ENCODE data around the gene ZBTB20.

Gene ZBTB20

DNA sequence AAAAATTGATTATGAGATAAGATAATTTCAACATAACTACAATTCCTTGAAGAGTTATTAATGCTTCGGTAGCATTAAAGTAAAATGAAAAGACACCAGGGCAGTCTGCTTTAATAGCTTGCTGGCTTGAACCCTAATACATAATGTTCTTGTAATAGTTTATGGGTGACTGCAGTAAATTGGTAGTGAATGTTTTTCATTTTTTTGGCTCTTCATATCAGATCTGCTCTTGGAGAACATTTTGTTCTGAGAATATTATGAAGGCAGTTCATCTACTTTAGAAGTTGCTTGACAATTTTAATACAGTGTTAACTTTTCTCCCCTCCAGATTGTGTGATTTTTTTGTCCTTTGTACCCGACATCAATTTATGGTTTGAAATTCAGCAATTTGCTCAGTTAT is 128.4 kb downstream of the ZBTB20 start:
- no peak for DNase-seq

DNA sequence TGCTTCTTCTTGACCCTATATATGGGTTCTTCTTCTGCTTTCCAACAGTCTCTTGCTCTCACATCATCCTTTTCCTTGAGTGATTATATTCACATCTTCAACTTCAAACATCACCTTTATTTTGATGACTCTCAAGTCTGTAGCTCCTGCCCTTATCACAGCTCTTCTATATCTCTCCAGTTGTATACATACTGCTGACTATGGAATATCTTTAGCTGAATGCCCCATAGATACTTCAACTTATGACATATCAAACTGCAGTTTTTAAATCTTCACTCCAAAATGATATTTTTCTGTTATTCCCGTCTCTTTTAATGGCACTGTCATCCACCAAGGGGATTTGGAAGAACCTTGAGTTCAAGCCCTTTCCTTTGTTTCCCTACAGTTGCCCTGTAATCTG is 139.1 kb downstream of the ZBTB20 start:
- no peak for DNase-seq

DNA sequence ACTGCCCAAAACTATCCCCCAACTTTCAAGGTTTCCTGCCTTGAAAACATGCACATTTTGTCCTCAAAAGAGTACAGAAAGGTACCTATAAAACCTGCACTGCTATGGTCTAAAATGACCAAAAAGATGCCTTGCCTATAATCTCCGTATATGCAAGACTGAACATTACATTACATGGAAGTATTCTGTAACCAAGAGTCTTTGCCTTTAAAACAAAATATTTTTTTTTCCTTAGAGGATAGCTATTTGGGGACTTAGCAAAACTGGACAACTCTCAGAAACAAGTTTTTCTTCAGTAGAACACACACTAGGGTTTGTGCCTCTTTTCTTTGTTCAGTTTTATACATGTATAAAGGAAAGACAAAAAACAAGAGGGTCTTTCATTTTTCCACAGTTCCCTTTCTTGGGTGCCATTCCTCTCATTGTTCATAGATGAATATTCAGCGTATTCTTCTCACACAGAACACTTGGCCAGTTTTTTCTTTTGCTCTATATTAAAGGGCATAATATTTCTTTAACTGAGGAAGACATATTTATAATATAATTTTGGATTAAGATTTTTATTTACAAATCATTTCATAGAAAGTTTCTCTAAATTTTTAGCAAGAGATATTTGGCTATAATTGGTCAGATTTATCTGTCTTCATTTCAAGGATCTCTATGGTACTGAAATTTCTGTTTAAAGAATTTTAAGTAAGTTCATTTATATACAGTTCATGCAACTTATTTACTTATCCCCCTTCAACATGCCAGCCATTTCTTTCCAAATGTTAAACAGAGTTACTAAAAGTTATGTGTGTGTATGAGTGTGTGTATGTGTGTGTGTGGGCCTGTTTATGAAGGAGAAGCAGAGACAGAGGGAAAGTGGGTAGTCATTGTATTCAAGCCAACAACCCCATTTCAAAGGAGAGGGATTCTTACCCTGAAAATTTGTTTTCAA is 142.6 kb downstream of the ZBTB20 start:
- DNase-seq, result no peak

DNA sequence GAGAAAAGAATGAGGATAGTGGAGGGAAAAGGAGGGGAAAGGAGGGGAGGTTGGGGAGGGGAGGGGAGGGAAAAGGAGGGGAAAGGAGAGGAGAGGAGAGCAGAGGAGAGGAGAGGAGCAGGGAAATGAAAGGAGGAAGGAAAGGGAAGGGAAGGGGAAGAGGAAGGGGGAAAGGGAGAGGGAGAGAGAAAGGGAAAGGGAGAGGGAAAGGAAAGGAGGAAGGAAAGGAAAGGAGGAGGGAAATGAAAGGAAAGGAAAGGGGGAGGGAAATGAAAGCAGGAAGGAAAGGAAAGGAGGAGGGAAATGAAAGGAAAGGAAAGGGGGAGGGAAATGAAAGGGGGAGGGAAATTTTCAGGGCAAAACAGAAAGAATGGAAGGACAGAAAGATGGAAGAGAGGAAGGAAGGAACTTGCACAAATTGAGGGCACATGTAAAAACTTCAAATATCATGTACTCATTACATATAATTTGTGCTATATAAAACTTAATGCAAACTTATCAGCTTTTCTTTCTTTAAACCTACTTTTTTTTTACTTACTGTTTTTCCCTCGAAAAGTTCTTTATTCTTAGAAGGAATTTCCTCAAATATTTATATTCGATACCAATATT is 148.0 kb downstream of the ZBTB20 start:
- no peak for DNase-seq

DNA sequence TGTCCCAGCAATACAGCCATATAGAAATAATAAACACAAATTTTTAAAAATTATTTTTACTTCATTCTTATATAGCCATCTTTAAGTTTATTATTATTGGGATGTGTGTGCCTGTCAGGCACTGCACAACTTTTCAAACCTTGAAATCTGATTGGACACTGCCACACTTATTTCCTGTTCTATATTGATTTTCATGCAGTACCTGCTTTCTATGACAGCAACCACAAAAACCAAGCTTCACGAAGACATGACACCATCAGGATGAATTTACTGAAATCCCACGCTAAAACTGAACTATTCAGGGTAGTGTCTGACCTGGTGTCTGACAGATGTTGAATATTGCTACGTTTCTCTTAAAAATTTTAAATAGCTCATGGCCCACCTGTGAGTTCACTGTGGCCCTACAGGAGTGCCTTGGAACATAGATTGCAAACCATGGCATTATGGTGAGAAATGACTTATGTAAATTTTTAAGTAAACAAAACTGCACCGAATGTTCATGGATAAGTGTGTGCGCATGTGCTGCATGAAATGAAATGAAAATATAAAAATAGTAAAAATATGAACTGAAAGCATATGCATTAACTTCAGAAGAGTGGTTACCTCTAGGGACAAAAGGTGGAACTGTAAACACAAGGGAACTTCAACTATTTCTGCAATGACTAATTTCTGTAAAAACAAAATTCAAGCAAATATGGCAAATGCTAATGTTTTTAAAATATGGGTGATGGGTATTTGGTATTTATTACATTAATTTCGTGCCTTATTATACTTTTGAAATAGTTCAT is 152.3 kb downstream of the ZBTB20 start:
- DNase-seq, result no peak

DNA sequence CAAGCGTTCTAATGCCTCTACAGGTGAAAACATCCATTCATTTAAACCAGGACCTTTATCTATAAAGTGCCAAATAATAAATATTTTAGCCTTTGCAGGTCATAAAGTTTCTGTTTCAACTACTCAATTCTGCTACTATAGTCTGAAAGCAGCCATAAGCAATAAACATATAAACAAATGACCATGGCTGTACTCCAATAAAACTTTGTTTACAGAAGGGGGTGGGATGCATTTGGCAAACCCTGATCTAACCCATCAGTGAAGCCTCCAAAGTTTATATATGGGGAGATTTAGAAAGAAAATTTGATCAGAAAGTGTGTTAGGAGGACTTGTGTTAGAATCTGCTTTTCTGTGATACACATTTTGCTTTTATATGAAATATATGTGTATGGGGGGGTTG is 161.3 kb downstream of the ZBTB20 start:
- no peak for DNase-seq

DNA sequence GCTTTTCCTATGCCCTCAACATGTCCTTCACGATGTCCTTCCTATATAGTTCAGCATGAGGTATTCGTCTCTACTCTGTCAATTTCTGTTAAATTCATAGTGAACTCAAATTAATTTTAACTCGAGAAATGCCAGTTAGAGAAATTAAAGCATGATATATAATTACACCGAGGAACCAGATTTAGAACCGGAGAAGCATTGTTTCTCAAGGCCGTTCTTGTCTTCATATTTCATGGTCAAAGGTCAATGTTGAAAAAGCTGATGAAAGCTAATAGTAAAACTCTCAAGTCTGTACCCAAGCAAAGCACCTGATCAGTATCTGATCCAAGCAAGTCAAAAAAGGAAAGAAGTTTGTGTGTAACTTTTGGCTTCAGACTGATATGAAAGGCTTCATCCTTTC is 163.8 kb downstream of the ZBTB20 start:
- no peak for DNase-seq

DNA sequence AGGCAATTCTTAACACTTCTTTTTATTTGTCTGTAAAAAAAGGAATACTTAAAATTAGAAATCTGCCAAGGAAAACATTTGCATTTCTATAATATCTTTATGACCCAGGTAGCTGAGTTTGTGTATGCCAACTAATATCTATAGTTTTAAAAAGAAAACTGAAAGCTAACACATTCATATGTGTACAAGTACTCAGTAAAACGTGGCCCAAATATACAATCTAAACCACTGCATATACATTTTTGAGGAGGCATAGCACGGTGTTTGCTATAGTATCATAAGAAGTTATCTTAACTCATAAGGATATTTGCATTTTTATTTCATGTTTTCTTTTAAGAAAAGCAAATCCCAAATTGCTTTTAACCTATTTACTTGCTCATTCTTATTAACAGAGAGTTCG is 172.7 kb downstream of the ZBTB20 start:
- no peak for DNase-seq

DNA sequence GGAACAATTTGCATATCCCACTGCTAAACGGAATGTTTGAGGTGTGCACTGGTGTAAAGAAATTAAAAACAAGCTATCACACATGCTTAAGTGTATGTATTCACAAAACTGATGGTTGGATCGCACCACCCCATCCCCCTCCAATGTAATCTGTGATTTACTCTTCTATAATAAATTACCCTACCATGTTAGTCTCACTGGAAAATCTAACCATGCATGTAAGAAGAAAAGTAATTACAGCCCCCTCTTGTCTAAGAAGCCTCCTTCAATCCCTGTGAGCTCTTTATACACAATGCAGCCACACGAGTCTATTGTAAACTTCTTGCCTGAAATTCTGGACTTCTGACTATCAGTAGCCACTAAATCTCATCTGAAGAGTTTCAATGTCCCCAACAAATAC is 173.6 kb downstream of the ZBTB20 start:
- no peak for DNase-seq

DNA sequence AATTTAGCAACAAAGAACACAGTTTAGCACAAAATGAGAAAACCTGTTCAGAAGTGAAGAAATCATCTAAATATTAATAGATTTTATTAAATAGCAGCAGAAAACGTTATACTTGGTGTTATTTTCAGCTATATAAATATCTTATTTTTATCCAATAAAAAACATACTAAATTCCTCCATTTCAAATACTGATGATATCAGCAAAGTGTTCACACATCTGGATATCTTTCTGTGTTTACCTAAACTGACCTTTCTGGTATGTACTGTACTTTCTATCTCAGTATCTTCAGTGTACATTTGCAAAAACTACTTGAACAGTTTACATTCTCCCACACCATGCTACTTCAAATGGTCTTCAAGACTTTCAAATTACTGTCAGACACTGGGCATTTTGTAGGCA is 179.9 kb downstream of the ZBTB20 start:
- no peak for DNase-seq

DNA sequence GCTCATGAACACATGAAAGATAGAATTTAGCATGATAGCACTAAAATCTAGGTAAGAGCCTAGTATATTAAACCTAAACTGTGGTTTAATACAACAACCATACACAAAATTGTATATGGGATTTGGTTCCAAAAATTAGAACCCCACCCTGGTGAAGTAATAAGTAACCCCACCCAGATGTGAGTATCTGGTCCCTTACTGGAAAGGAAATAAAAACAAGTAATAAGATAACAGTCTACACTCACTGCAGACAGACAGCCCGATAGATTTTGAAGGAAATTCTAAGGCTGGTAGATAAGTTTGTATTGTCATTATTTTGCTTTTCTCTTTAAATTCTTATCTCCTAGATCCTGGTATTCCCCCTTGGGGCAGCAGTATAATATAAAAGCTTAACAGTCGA is 184.9 kb downstream of the ZBTB20 start:
- DNase-seq, result no peak

DNA sequence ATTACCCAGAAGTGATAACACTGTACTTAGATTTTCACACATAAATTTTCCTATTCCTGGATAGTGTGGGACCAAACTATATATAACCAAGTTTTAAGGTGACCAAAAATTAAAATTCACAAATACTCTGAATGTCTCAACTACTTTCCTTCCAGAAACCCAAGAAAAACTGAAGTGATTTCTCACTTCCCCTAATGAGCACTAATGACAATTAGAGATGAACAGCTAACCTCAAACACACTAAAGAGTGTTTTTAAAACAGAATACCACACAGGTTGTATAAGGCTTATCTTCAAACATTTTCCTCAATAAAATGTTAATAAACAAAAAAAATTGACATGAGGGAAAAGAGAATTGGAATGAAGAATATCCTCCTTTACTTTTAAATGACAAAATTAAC is 188.2 kb downstream of the ZBTB20 start:
- DNase-seq, result no peak

DNA sequence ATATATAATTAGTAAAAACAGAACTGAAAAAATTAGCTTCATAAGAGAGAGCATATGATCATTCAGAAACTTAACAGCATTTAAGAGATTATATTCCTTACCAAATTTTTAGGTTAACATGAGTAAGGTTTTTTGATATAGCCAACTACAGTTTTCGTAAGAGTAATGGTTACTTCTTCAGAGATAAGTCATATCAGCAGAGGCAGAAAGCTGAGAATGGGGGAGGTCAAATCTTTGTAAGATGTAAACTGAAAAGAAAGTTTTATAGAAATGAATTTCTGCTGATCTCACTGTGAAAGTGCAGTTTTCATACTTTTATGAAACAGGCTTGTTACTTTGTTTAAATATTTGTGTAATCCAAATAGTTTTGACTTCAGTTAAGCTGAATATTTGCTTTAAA is 193.3 kb downstream of the ZBTB20 start:
- no peak for DNase-seq

DNA sequence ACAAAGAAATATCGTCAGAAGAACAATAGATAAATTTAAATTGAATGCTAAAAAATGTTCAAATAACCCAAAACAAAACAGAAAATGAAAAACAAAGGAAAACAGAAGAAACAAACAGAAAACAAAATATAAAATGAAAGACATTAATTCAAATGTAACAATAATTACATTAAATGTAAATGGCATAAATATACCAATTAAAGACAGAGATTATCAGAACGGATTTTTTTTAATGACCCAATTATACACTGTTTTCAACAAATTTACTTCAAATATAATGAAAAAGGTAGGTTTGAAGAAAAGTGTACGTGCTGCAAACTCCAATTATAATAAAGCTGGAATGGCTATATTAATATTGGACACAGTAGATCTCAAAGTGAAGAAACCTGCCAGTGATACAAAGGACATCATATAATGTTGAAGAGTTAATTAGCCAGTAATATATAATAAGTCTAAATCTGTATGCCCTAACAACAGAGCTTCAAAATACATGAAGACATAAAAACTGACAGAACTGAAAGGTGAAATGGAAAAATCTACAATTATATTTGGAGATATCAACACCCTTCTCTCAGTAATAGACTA is 193.8 kb downstream of the ZBTB20 start:
- DNase-seq, result no peak

DNA sequence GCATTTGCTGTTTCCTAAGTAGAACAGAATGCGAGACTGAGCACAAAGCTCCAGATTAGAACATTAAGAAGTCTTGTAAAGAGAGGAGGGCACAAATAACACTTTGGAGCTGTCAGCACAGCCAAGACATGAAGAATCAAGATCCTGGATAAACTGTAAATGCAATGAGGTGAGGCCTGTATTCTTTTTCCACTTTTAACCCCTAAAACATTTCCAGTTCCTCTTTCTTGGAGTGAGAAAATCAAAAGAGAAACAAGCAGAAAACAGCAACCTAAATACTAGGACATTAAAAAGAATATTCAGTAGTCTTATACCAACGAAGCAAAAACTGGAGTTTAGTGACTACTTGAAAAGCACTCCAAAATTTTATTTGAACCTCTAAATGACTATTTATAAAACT is 204.3 kb downstream of the ZBTB20 start:
- DNase-seq, result no peak

DNA sequence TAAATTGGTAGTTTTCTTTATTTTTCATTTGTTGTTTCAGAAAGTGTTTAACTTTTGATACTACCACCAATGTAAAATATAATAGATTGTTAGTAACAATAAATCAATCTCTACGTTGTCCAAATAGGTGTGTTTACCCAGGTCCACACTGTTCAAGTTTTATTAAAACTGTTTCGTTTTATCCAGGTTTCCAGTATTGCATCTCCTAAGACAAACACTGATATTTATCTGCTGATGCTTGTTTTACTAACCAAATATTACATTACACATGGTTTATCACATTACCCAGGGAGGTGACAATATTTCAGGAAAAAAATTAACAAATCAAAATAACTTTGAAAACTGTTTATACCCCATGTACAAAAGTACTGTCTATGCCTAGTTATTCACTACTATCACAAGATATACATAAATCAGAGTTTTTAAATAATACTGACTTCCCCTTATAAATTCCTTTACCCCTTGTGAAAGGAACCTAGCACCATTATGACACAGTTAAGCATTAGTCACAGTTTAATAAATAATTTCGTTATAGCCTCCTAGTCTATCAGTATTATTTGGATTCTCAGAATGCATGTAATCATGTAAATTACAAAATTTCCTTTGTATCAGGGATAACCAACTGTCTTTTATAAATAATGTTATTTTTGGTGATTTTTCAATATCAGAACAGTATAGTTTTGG is 205.3 kb downstream of the ZBTB20 start:
- DNase-seq, result no peak

DNA sequence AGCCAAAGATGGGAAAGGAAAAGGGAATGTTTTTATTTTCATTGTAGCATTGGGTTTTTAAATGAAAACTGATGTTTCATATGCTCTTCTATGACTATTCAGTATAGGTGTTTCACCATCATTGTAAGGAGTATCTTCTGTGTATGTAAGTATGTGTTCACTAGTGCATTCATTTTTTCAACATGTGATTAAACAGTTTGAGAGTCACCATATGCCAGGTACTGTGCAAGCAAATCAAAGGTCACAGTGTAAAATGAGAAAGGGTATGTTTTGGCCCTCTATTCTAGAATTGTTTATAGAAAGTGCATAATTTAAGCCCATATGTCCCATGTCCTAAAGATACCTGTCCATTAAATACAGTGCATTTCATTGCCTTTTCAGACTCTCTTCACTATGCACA is 207.2 kb downstream of the ZBTB20 start:
- no peak for DNase-seq

DNA sequence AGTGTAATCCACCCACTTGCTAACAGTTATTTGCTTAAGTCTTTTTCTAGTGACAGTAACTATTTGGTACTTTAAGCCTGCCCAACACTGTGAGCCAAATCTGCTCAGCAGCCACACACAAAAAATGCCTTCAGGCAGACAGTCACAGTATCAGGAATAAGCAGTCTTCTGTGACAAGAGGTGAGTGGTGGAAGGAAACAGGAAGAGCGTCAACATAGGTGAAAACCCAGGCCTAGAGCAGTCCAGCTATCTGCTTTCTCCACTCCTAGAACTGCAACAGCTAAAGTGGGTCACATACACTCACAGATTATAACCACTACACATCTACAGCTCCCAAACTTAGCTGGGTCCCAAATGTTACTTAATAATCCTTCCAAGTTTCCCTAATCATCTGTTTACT is 213.7 kb downstream of the ZBTB20 start:
- no peak for DNase-seq

DNA sequence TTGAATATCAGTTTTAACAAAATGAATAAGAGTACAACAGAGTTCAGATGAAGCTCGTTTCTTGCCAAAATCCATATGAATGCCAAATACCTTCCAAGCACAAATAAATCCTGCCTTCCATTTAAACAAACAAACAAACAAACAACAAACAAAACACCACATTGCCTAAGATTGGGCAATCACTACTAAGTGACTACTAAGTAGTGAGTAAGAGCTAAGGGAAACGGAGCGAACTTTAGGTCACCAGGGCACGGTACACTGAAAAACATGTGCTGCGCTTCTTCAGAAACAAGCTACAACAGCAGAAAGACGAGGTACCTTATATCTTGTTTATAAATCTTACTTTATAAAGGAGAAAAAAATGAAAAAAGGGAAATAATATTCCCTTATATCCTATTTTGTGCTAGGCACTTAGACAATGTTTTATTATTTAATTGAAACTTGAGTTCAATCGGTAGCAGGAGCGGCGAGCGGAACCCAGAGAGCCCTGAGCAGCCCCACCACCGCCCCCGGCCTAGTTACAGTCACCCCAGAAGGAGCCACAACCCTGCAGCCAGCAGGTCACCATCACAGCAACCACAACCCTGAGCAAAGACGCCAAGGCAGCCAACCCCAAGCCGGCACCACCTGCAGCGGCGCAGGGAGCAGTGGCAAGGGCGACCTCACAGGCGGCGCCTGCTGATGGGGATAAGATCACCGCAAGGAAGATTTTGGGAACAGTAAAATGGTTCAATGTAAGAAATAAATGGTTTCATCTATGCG is 216.9 kb downstream of the ZBTB20 start:
- no peak for DNase-seq

DNA sequence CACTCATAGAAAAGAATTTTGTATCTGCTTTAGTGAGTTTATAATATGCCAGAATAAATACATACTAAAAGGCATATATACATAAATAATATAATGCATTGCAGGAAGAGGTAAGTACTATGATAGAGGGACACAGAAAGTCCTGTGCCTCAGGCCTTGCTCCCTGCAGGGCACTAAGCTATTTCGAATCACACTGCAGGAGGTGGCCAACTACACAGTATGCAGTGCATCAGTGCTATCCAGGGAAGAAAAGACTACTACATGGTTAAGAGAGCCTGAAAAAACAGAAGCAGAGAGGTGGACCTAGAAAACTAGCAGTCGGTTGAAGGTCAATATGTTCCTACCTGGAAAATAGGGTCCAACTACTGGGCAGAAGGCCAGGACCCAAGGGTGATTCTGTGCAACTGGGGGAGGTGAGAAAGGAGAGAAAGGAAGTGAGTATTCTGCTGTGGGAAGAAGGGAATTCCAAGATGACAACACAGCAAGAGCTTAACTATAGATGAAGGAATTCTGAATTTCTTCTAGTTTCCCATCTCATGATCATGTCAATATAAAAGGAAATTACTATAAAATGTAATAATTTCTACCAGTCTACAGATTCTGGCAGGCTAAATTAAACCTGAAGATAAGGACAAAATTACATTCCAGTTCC is 218.0 kb downstream of the ZBTB20 start:
- DNase-seq, result no peak

DNA sequence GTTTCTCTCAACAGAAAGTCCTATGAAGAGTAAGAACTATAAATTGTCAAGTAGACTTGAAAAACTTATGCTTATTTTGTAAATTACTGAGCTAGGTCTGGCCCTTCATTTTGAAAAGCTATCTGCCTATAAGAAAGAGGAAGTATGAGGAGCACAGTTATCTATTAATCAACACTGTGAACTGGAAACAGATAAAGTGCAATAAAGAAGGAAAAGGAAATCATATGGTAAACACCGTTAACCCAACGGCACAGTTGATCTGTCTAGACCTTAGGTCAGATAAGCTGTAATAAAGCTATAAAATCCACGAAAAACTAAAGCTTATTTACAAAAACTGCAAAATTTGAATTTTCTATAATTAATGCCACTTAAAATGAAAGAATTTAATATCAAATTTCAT is 242.5 kb downstream of the ZBTB20 start:
- DNase-seq, result no peak

DNA sequence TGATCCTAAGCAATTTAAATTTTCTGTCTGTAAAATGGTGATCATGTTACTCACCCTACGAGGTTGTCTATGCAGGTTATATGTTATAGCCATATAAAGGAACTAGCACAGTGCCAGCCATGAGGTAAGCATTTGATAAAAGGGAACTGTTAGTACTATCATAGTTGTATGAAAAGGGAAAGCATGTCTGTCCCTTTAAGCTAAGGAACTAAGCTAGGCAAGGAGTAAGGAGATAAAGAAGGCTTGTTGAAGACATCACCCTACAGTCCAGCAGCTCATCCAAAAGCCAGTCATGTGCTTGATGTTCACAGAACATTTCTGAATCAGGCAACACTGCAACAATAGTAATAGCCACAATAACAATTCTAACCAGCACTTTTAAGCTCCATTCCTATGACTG is 243.9 kb downstream of the ZBTB20 start:
- peak; percentile 41 for DNase-seq

Measured in KG1 (cell line).